ENCODE results near the gene RASGRP4.

DNA sequence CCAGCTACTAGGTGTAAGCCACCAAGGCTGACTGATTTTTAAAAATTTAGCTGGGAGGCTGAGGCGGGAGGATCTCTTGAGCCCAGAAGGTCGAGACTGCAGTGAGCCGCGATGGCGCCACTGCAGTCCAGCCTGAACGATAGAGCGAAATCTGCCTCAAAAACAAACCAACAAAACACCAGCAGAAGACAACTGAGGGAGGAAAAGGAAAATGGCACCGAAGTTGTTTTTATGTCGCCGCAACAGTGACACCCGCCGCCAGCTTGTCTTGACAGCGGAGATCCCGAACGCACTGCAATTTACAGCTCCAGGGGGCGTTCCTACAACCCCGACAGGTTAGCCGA, 23.4 kb downstream of the RASGRP4 start:
- TF ChIP-seq POLR2A (IDR thresholded peaks at IDR 0.05) (no peak), EP300 (IDR thresholded peaks at IDR 0.05) (no peak), POLR2AphosphoS5 (IDR thresholded peaks at IDR 0.05) (no peak)
- TF ChIP-seq, protein P1, sequence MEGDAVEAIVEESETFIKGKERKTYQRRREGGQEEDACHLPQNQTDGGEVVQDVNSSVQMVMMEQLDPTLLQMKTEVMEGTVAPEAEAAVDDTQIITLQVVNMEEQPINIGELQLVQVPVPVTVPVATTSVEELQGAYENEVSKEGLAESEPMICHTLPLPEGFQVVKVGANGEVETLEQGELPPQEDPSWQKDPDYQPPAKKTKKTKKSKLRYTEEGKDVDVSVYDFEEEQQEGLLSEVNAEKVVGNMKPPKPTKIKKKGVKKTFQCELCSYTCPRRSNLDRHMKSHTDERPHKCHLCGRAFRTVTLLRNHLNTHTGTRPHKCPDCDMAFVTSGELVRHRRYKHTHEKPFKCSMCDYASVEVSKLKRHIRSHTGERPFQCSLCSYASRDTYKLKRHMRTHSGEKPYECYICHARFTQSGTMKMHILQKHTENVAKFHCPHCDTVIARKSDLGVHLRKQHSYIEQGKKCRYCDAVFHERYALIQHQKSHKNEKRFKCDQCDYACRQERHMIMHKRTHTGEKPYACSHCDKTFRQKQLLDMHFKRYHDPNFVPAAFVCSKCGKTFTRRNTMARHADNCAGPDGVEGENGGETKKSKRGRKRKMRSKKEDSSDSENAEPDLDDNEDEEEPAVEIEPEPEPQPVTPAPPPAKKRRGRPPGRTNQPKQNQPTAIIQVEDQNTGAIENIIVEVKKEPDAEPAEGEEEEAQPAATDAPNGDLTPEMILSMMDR (IDR thresholded peaks at IDR 0.05), result no peak
